Sigmoid colon (tissue), 4 donors: ENCODE measurements around the gene ISCU.
A peak's percentile ranks its signal among the peaks of the same experiment; 100 is the strongest.

ENCODE experiments used
- POLR2A ChIP-seq, 2 donors: fragments of 450-650 bp; IDR thresholded peaks; one replicate each; pipeline ENCODE4 v1.6.1; 2016; ENCODE audit warnings: antibody characterized with exemption in 2 of 2, mild to moderate bottlenecking in 2 of 2, moderate library complexity in 2 of 2
- POLR2AphosphoS5 ChIP-seq, 4 donors: sonication (generic); formaldehyde crosslinking; IDR thresholded peaks; one replicate each; pipeline ENCODE4 v1.6.1; 2017; ENCODE audit warnings: antibody characterized with exemption in 4 of 4
- TF ChIP-seq, protein P1 (sequence below), 4 experiments: fragments of 450-650 bp in 3 of 4; fragments of 200-600 bp in 1 of 4; IDR thresholded peaks; one replicate each; pipeline ENCODE4 v1.5.1; 2016 to 2019; ENCODE audit warnings: antibody characterized with exemption in 4 of 4, mild to moderate bottlenecking in 3 of 4, moderate library complexity in 2 of 4

DNA sequence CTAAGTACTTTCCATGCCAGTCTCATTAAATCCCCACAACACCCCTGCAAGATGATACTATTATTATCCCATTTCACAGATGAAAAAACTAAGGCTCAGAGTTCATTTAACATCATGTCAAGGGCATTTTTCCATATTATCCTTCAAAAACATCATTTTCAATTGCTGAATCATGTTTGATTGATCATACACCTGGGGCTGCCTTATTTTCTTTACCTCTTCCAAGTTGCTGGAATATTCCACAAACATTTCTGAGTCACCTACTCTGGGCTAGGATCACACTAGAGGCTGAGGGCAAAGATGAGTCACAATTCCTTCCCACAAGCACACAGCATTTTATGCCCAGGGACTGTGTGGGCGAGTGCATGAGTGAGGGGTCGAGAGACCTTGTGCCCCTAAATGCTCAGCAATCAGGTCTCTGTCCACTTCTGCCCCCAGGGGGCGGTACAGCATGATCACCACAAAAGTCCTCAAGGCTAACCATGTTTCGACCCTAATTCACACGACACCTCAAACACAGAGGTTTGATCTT, 49.6 kb downstream of the ISCU start:
- TF ChIP-seq POLR2AphosphoS5 (IDR thresholded peaks at IDR 0.05) (no peak), POLR2A (IDR thresholded peaks at IDR 0.05) (no peak)
- TF ChIP-seq, protein P1, sequence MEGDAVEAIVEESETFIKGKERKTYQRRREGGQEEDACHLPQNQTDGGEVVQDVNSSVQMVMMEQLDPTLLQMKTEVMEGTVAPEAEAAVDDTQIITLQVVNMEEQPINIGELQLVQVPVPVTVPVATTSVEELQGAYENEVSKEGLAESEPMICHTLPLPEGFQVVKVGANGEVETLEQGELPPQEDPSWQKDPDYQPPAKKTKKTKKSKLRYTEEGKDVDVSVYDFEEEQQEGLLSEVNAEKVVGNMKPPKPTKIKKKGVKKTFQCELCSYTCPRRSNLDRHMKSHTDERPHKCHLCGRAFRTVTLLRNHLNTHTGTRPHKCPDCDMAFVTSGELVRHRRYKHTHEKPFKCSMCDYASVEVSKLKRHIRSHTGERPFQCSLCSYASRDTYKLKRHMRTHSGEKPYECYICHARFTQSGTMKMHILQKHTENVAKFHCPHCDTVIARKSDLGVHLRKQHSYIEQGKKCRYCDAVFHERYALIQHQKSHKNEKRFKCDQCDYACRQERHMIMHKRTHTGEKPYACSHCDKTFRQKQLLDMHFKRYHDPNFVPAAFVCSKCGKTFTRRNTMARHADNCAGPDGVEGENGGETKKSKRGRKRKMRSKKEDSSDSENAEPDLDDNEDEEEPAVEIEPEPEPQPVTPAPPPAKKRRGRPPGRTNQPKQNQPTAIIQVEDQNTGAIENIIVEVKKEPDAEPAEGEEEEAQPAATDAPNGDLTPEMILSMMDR (IDR thresholded peaks at IDR 0.05) = peak in 2 of 4 experiments; percentile 13 to 31
